HepG2 (cell line): ENCODE results near the gene ZDHHC11. TPM values are rescaled to one million over a fixed set of nuclear protein-coding genes. Genes with fewer than 3 reads are reported as not detected.
A peak's percentile ranks its signal among the peaks of the same experiment; 100 is the strongest.

Experiments
- ARID2 ChIP-seq: sonication (generic); formaldehyde crosslinking; IDR thresholded peaks from 2 replicates; pipeline ENCODE4 v1.8.1; 2022; ENCODE audit warnings: mild to moderate bottlenecking, missing genetic modification reagents, borderline replicate concordance
- MEF2D ChIP-seq: sonication (generic); formaldehyde crosslinking; IDR thresholded peaks from 2 replicates; pipeline ENCODE4 v1.5.1; 2020; ENCODE audit warnings: mild to moderate bottlenecking, missing genetic modification reagents
- NFKBIZ ChIP-seq: IDR thresholded peaks from 2 replicates; pipeline ENCODE4 v1.6.1; 2018; ENCODE audit warnings: missing genetic modification reagents, missing compliant biosample characterization
- SOX6 ChIP-seq, 2 experiments: fragments of 450-650 bp in 1 of 2; sonication (generic) in 1 of 2; formaldehyde crosslinking in 1 of 2; IDR thresholded peaks; 2 replicates each; pipeline versions ENCODE4 v1.4.0 to v1.6.1; 2017 to 2020; ENCODE audit warnings: antibody characterized with exemption in 1 of 2, mild to moderate bottlenecking in 1 of 2, missing genetic modification reagents in 1 of 2
- ZSCAN9 ChIP-seq: IDR thresholded peaks from 2 replicates; pipeline ENCODE4 v1.6.1; 2016; ENCODE audit warnings: borderline replicate concordance
- polyA plus RNA-seq, 8 experiments: library from polyadenylated mRNA; depleted of rRNA in 3 of 8; stranded (reverse) in 7 of 8; unstranded in 1 of 8; fragments of >200 nt; fragmentation: Illumina TruSeq in 4 of 8; extraction: Trizol in 4 of 8; gene quantifications; 2 replicates each; pipeline versions ENCODE4 v1.2.1 to v1.2.3, GENCODE V29; 2011 to 2016; ENCODE audit warnings: low read depth in 4 of 8, missing spikeins in 1 of 8, mixed read lengths in 1 of 8; ENCODE audit not compliant: insufficient read depth in 1 of 8
- total RNA-seq, 5 experiments: library from RNA; depleted of rRNA; stranded (reverse); fragments of >200 nt; fragmentation: Illumina TruSeq; extraction: Trizol; gene quantifications; 2 replicates each; pipeline ENCODE4 v1.2.3, GENCODE V29; 2016; ENCODE audit warnings: low read depth in 1 of 5
- TF ChIP-seq, protein P1 (sequence below): IDR thresholded peaks from 2 replicates; pipeline ENCODE4 v1.6.1; 2016; ENCODE audit warnings: missing compliant biosample characterization, missing genetic modification reagents, borderline replicate concordance
- TF ChIP-seq, protein P2 (sequence below): sonication (generic); formaldehyde crosslinking; IDR thresholded peaks from 2 replicates; pipeline ENCODE4 v1.5.0; 2020; ENCODE audit warnings: mild to moderate bottlenecking, missing genetic modification reagents

Gene ZDHHC11
- total and polyA plus RNA-seq, 2 of the 13 experiments (the other 11 are each of a cell fraction or from before 2014, with no cell fraction given): 2.1 to 4.0 TPM

DNA sequence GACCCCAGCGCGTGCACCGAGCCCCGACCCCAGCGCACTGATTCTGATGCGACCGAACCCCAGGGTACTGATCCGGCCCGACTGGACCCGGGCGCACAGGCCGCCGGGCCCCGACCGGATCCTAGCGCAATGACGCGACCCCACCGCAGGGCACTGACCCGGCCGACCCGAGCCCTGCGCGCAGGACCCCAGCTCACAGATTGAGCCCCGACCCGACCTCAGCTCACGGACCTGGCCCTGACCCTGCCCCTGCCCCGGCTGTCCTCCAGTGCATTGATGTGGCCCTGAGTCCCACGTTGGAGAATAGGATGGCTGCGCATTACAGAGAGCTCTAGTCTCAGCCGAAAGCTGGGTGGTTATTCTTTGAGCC lies 42.3 kb upstream of the ZDHHC11 start (continued):
- TF ChIP-seq SOX6 (IDR thresholded peaks at IDR 0.05) (no peak), SOX6 (CRISPR knock-in tag; IDR thresholded peaks at IDR 0.05) (no peak), MEF2D (CRISPR knock-in tag) (no peak), NFKBIZ (CRISPR knock-in tag) (no peak), ARID2 (CRISPR knock-in tag) (peak; percentile 5; the same call in 1 of the 2 replicates), ZSCAN9 (CRISPR knock-in tag) (no peak)
- TF ChIP-seq, protein P1, sequence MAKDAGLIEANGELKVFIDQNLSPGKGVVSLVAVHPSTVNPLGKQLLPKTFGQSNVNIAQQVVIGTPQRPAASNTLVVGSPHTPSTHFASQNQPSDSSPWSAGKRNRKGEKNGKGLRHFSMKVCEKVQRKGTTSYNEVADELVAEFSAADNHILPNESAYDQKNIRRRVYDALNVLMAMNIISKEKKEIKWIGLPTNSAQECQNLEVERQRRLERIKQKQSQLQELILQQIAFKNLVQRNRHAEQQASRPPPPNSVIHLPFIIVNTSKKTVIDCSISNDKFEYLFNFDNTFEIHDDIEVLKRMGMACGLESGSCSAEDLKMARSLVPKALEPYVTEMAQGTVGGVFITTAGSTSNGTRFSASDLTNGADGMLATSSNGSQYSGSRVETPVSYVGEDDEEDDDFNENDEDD (CRISPR knock-in tag): no peak
- TF ChIP-seq, protein P2, sequence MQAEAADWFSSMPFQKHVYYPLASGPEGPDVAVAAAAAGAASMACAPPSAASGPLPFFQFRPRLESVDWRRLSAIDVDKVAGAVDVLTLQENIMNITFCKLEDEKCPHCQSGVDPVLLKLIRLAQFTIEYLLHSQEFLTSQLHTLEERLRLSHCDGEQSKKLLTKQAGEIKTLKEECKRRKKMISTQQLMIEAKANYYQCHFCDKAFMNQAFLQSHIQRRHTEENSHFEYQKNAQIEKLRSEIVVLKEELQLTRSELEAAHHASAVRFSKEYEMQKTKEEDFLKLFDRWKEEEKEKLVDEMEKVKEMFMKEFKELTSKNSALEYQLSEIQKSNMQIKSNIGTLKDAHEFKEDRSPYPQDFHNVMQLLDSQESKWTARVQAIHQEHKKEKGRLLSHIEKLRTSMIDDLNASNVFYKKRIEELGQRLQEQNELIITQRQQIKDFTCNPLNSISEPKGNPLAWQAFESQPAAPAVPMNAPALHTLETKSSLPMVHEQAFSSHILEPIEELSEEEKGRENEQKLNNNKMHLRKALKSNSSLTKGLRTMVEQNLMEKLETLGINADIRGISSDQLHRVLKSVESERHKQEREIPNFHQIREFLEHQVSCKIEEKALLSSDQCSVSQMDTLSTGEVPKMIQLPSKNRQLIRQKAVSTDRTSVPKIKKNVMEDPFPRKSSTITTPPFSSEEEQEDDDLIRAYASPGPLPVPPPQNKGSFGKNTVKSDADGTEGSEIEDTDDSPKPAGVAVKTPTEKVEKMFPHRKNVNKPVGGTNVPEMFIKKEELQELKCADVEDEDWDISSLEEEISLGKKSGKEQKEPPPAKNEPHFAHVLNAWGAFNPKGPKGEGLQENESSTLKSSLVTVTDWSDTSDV (CRISPR knock-in tag): 0 out of 2 replicates have a peak, but pooled peaks have one; percentile 50
